HG03060 (cell line): ENCODE results near the gene CCDC141.

Experiments
- ATAC-seq: cut with Tn5 transposase; IDR thresholded peaks from one replicate; pipeline ENCODE4 v1.9.1; 2021; ENCODE audit warnings: low read depth, moderate number of reproducible peaks; ENCODE audit not compliant: unreplicated experiment

The CCDC141 gene

GRCh38 chr2:178914259-178914849 lies 135.6 kb downstream of the CCDC141 start:
- peak; percentile 85 for ATAC-seq

GRCh38 chr2:178913049-178913441 lies 136.9 kb downstream of the CCDC141 start:
- no peak for ATAC-seq

- no peak for ATAC-seq
Observed at GRCh38 chr2:178912416-178913048, 137.4 kb downstream of the CCDC141 start.

- no peak for ATAC-seq
Observed at GRCh38 chr2:178911039-178911438, 138.9 kb downstream of the CCDC141 start.

- ATAC-seq = no peak
Observed at GRCh38 chr2:178910005-178910404, 139.9 kb downstream of the CCDC141 start.

GRCh38 chr2:178909507-178909906 lies 140.4 kb downstream of the CCDC141 start:
- ATAC-seq = no peak

GRCh38 chr2:178908810-178909209 lies 141.1 kb downstream of the CCDC141 start:
- no peak for ATAC-seq

GRCh38 chr2:178905261-178905660 lies 144.7 kb downstream of the CCDC141 start:
- ATAC-seq = no peak

GRCh38 chr2:178899656-178900055 lies 150.3 kb downstream of the CCDC141 start:
- no peak for ATAC-seq

- no peak for ATAC-seq
Observed at GRCh38 chr2:178895872-178896271, 154.1 kb downstream of the CCDC141 start.

GRCh38 chr2:178895171-178895570 lies 154.8 kb downstream of the CCDC141 start:
- ATAC-seq = no peak

GRCh38 chr2:178892751-178893625 lies 156.9 kb downstream of the CCDC141 start:
- ATAC-seq = no peak

- ATAC-seq = no peak
Observed at GRCh38 chr2:178891959-178892485, 157.9 kb downstream of the CCDC141 start.

- peak; percentile 82 for ATAC-seq
Observed at GRCh38 chr2:178891265-178891958, 158.5 kb downstream of the CCDC141 start.

- ATAC-seq = no peak
Observed at GRCh38 chr2:178886006-178886405, 163.9 kb downstream of the CCDC141 start.

GRCh38 chr2:178884440-178884839 lies 165.5 kb downstream of the CCDC141 start:
- ATAC-seq = no peak

- ATAC-seq = no peak
Observed at GRCh38 chr2:178882666-178883440, 167.1 kb downstream of the CCDC141 start.

- no peak for ATAC-seq
Observed at GRCh38 chr2:178881075-178881474, 168.9 kb downstream of the CCDC141 start.

GRCh38 chr2:178880257-178880656 lies 169.7 kb downstream of the CCDC141 start:
- ATAC-seq = no peak

- no peak for ATAC-seq
Observed at GRCh38 chr2:178877874-178878273, 172.1 kb downstream of the CCDC141 start.
